Myocyte (in vitro differentiated cells): ENCODE measurements around the gene SNRPA. TPM values are rescaled to one million over a fixed set of nuclear protein-coding genes. Genes with fewer than 3 reads are reported as not detected.
"Not testable (repeated sequence)": the region's sequence is repeated elsewhere in the genome, so short reads cannot be mapped to it uniquely, and the experiment has no call there.

Experiments
- DNase-seq: peaks from one replicate; pipeline ENCODE4 v3.0.0-alpha.2; 2012; ENCODE audit warnings: low read depth
- total RNA-seq: library from RNA; depleted of rRNA; stranded (reverse); fragments of >200 nt; gene quantifications from 2 replicates; pipeline ENCODE4 v1.2.3, GENCODE V29; 2014

Gene SNRPA
- total RNA-seq, 1 donor from 2014 or later, result 52.8 TPM

DNA sequence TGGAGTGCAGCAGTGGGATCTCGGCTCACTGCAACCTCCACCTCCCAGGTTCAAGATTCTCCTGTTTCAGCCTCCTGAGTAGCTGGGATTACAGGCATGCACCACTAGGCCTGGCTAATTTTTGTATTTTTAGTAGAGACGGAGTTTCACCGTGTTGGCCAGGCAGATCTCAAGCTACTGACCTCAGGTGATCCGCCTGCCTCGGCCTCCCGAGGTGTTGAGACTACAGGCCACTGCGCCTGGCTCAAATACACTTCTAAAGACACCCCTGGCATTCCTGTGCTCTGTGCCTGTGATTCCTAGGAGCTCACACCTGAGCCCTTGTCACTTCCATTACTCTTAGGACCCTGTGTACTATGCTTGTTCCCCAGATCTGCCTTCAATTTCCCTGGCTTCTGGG is 61.6 kb downstream of the SNRPA start:
- not testable (repeated sequence) for DNase-seq

DNA sequence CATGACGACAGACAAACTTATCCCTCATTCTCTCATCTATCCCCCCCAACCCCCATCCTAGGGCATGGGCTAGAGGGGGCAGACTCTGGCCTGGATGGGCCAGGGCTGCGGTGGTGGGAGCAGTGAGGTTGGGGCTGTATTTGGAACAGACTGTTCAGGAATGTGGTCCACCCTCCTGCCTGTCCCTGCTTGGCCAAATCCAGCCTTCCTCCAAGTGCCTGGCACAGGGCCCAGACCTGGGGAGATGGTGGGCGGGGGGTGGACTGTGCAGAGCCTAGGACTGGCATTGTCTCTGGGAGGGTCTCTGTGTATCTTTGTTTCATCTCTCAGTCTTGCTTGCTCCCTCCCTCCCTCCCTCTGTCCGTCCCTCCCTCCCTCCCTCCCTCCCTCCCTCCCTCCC is 62.2 kb downstream of the SNRPA start:
- DNase-seq, result no peak

Other genes with a start within 250 kb of the SNRPA start
- gene SHKBP1, start 174.3 kb upstream of the SNRPA start, total RNA-seq, result 27.8 and 32.2 TPM in 2 replicates
- gene LTBP4, start 149.8 kb upstream of the SNRPA start, total RNA-seq, result 3.7 and 11.0 TPM in 2 replicates
- gene NUMBL, start 60.6 kb upstream of the SNRPA start, total RNA-seq, result 75.4 and 112 TPM in 2 replicates
- gene COQ8B, start 34.3 kb upstream of the SNRPA start, total RNA-seq, result 72.4 and 109 TPM in 2 replicates
- 14.1 and 15.6 TPM in 2 replicates for gene ITPKC, start 34.1 kb upstream of the SNRPA start, total RNA-seq
- gene ACTMAP, start 726 bp upstream of the SNRPA start, total RNA-seq, result 2.2 and 3.6 TPM in 2 replicates
- gene MIA, start 24.3 kb downstream of the SNRPA start, total RNA-seq, result not detected in 2 replicates
- gene RAB4B, start 27.0 kb downstream of the SNRPA start, total RNA-seq, result 19.6 and 21.4 TPM in 2 replicates
- gene EGLN2, start 48.0 kb downstream of the SNRPA start, total RNA-seq, result 59.3 and 65.8 TPM in 2 replicates
- not detected in 2 replicates for gene CYP2A6, start 99.2 kb downstream of the SNRPA start, total RNA-seq
- gene CYP2A7, start 131.0 kb downstream of the SNRPA start, total RNA-seq, result not detected in 2 replicates
- gene CYP2B6, start 240.1 kb downstream of the SNRPA start, total RNA-seq, result not detected in 2 replicates